Fibroblast of skin of scalp (primary cell): ENCODE results near the gene COL23A1.
"Not testable (repeated sequence)": the region's sequence is repeated elsewhere in the genome, so short reads cannot be mapped to it uniquely, and the experiment has no call there.

Experiments
- DNase-seq: peaks from one replicate; pipeline ENCODE4 v3.0.0-alpha.2; 2013

Gene COL23A1

DNA sequence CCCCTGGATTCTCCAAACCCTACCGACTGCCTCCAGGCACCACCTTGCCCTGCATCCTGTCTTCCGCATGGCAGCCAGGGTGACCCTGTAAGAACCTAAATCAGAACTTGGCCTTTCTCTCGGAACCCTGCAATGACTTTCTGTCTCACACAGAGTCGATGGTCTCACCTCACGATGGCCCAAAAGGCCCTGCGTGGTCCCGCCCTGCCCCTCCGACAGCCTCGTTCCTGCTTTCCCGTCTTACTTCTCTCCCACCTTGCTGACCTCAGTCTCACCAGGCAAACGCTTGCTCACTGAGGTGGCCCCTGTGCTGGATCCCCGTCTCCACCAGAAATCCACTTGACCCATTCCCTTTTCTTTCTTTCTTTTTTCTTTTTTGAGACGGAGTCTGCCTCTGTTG lies 214.8 kb downstream of the COL23A1 start:
- DNase-seq: no peak

DNA sequence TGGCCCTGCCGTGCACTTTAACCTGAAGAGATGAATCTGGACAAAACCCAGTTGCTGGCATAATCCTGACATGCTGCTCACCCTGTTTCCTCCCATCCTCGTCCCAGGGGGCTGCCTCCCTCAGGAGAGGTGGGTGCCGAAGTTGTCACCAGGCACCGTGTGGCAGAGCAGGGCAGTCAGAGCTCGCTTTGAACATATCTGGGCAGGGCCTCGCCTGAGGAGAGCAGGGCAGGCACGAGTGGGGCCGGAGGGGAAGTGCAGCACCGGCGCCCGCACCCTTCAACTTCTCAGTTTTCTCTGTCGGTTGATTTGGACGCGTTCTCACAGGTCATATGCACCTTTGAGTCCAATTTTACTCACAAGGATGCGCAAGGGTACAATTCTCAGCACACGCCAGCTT lies 216.5 kb downstream of the COL23A1 start:
- no peak for DNase-seq

DNA sequence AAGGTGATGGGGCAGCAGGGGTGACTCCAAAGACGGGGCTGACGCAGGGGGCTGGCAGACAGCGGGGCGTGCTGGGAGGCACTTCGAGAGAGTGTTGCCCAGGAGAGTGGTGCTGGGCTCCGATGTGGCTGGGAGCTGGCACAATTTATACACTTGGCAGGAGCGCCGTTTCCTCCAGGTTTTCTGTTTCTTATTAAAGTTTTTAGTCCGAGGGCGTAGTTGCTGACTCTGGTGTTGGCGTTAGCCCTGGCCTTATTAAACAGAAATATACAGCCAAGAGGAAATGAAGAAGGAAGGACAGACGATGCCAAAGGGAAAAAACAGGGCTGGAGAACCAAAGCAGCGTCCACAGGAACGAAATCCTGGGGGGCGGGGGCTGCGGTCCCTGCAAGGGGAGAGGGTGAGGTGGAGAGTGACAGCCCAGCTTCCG lies 218.0 kb downstream of the COL23A1 start:
- no peak for DNase-seq

DNA sequence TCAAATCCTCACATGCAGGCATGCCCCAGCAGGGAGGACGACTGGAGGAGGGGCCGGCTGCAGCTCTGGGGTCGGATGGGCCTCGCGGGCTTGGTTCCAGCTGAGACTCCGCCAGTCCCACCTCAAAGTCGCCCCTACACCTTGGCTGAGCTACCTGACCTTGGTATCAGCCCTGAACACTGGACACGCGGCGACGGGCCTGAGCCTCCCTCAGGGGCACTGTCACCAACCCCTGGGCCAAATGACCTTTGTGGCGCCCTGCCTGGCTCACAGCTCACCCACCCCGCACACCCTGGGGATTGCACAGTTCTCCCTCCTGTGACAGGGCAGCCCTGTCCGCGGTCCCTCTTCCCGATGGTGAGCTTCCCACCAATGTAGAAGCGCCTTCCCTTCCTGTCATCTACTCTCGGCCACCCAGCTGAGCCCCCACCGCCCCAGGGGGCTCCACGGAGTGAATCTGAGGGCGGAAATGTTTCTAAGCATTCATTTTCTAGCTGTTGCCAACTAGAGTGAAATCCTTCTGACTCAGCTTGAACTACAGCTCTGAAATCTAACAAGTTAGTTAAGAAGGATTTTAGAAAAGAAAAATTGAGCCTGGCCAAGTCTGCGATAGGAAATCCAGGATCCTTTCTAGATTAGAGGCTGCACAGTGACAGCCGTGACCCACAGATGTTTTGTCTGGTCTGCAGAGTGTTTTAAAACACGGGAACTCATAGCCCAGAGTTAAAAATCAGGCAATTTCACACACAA lies 218.7 kb downstream of the COL23A1 start:
- DNase-seq: peak; percentile 65

DNA sequence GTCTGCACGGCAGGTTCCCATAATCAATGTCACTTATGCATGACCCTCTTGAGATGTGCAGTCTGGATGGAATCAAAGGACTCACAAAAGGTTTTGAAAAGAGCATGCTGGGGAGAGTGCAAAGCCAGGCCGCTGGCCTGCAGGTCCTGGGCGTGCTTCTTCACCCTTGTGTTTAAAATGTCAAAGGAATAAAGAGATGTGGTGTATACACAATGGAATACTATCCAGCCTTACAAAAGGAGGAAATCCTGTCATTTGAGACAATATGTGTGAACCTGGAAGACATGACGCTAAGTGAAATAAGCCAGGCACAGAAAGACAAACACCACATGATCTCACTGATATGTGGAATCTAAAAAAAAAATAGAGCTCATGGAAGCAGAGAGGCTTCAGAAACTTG lies 220.1 kb downstream of the COL23A1 start:
- no peak for DNase-seq

DNA sequence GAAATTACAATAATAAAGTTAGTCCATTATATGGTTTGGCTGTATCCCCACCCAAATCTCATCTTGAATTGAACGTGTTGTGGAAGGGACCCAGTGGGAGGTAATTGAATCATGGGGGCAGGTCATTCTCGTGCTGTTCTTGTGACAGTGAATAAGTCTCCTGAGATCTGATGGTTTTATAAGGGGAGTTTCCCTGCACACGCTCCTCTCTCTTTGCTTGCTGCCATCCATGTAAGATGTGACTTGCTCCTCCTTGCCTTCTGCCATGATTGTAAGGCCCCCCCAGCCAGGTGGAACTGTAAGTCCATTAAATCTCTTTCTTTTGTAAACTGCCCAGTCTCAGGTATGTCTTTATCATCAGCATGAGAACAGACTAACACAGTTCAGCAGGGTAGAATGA lies 220.7 kb downstream of the COL23A1 start:
- not testable (repeated sequence) for DNase-seq

DNA sequence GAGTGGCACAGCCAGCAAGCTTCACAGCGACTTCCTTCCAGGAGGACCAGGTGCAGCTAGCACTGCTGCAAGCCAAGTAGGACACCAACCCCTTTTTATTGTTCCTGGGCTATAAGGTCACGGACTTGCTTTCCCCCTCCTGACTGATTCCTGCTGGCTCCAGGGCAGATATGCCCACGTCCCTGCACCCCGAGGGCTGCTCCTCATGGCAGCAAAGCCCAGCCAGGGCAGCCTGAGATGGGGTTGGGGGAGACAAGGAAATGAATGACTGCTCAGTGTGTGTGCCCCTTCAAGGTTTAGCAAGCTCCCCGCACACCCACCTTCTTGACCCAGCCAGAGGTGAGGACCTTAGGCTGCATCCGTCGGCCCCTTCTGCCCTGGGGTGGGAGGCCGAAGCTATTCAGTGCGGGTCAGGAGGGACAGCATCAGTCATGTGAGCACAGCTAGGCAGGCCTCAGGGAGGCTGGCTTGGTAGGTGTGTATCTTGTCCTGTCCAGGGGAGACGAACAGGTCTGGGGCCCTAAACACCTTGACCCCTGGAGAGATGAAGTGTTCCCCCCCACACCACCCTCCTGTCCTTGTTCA lies 221.4 kb downstream of the COL23A1 start:
- no peak for DNase-seq

DNA sequence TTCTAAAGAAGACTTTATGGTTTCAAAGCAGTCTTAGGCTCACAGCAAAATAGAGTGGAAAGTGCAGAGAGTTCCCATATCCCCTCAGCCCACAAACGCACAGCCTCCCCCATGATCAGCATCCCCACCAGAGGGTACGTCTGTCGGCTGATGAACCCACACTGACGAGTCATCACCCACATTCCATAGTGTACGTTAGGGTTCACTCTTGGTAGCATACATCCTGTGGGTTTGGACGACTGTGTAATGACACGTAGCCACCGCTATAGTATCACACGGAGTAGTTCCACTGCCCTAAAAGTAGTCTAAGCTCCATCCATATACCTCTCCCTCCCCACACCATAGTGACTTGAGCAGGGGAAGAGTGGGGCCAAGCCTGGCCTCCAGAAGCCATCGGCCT lies 221.9 kb downstream of the COL23A1 start:
- DNase-seq: peak; percentile 34

DNA sequence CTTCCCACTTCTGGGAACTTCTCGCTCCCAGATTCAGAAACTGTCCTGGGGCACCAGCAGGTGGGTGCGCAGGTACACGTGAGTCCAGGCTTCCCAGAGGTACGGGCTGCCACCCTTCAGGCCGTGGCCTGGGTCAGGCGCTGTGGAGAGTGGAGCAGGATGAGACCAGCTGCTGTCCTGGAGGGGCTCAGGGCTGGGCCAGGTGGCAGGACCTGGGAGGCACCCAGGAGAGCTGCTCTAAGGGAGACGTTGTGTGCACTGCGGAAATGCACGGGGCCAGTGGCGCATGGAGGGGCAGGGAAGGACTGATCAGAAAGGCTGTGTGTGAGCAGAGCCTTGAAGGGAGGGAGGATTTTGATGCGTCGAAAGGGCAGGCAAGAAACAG lies 222.5 kb downstream of the COL23A1 start:
- DNase-seq: no peak

DNA sequence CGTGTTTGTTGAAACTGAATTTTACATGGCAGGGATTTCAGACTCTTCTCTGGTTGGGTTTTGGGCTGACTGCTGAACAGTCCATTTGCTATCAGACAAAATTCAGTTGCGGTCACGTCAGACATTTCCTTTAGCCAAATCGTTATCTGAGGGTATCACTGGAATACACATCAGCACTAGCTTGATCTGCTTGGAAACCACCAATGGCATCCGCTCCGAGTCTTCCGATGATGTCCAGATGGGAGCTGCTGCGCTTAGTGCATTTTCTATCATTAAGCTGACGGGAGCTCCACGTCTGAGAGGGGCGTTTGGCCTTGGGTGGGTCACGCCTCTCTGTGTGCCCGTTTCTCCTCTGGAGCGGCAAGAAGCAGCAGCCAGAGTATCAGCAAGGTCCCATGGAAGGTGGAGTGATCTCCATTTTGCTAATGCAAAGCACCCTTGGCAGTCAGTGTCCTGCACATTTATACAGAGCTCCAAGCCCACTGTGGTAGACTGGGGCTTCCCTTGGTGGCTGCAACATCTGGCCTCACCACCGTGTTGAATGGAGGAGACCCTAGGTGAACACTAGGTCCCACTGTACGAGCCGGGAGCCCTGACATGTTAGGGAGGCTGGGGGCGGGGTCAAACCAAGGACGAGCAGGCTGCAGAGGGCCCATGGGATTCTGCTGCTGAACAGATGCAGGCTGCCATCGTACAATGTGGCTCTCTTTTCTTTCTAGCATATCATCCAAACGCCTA lies 223.0 kb downstream of the COL23A1 start:
- DNase-seq: no peak

DNA sequence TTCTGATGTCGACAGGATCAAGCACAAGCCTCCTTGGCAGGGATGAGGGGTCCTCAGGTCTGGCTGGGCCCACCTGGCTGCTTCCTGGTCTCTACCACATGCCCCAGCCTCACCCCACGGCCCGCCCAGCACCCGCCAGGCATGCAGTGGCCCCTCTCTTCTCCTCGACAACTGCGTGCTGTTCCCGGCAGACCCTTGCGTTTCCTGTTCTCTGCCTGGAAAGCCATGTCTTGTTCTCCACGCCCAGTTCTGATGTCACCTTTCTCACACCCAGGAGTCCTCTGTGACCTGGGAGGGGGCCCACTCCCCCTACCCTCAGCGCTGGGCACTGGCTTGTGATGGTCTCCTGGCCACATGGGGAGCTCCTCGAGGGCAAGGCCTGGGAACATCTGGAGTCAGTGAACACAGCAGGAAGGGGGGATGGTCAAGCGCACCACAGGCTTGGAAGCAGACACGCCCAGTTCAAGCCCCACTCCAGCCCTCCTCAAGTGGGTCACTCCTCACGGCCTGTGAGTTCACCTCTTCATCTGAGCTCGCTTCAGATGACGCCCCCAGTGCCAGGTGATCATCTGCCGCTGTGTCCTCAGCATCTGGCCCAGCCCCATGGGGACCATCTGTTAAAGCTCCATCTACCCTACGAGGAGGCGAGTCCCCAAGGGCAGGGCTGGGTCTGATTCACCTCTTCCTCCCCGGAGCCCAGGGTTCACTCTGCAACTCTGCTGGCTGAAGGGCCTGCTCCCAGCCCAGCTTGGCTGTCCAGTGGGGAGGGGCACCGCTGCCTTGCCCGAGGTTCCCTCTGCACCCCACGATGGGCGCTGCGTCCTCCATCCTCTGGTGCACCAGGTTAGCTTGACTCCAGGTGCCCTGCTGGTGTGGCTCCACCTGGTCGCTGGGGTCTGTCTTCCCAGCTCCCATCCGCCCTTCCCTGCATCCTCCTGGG lies 224.4 kb downstream of the COL23A1 start:
- no peak for DNase-seq

DNA sequence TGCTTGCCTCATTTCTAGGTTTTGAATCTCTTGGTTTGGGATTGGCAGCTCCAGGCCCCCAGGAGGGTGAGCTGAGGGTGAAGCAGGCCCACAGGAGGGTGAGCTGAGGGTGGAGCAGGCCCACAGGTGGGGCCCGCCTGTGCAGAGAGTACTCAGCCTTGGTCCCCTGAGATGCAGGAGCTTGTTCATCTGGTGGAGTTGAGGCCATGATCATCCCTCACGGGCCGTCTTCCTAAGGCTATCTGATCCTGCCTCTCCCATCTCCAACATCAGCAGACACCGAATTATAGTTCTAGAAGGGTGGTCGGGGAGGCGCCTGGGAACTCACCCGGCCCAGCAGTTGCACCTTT lies 225.9 kb downstream of the COL23A1 start:
- no peak for DNase-seq

DNA sequence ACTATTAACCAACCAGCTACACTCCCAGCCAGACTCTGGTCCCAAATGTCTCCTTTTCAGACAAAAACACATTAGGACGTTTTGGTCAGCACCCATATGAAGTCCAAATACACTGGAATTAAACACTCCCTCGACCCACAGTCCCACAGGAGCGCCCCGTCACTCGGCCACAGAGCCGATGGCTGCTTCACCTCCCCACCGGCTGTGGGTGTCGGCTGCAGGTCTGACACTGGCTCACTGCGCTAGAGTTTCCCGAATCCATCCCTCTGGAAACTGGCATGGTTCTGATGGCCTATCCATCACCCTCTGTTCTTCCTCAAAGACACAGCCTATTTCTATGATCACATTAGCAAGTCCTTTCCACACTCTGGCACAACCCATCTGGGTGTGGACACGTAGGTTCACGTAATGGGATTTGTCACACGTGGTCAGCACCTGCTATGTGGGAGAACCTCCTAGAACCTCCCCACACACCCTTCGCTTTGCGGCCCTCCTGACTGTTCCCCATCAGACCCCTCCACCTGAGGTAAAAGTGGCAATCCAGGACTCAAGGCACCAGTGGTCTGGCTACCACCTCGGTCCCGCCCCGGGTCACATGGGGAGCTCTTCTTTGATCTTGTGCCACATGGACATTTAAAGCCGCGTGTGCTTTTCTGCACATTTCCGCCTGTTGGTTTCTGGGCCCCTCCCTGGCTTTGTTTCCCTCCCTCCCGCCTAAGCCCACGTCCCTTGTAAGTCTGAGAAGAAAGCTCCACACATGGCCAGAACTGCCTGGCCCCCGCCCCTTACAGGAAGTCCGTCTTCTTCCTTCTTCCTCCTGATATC lies 226.5 kb downstream of the COL23A1 start:
- no peak for DNase-seq

DNA sequence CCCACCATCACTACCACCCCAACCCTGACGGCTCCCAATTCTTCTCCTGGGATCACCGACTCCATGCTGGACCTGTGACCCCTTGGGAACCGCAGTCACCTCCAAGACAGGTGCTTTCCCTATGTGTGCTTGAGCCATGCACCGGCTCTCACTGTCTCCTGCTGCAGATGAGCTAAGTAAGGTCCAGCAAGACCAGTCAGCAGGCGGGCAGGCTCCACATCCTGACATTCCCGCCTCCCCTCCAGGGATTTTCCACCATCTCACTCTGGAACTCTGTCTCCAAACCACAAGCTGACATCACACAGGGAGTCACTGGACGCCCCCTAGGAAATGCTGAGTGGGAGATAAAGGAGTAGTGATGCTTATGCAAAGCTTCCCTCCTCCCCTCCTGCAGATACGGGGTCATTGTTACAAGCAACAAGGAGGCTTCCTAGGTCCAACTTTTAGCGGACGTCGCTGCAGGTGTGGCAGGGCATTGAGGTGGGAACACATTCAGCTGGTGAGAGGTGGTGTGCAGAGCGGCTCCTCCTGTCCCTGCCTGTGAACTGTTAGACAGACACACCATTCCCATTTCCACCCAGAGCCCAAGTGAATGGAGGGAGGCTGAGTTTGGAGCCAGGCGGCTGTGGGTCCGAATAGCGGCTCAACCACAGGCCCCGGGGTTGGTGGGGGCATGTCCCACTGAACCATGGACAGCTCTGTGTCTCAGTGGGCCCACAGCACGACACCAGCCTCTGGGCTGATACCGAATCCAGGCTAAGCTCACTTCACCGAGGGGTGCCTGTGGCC lies 228.3 kb downstream of the COL23A1 start:
- DNase-seq: peak; percentile 71

DNA sequence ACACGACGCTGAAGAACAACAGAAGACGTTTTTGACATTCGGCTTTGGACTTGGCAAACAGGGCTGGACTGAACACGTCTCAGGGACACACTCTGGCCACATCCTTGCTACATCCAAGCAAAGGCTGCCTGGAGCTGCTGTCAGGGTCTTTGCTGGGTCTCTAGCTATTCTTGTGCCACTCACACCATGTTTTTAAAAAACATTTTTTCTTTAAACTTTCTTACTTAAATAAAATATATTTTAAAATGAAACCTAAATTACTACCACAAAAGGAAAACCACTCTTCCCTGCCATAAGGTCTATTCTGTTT lies 229.3 kb downstream of the COL23A1 start:
- no peak for DNase-seq

DNA sequence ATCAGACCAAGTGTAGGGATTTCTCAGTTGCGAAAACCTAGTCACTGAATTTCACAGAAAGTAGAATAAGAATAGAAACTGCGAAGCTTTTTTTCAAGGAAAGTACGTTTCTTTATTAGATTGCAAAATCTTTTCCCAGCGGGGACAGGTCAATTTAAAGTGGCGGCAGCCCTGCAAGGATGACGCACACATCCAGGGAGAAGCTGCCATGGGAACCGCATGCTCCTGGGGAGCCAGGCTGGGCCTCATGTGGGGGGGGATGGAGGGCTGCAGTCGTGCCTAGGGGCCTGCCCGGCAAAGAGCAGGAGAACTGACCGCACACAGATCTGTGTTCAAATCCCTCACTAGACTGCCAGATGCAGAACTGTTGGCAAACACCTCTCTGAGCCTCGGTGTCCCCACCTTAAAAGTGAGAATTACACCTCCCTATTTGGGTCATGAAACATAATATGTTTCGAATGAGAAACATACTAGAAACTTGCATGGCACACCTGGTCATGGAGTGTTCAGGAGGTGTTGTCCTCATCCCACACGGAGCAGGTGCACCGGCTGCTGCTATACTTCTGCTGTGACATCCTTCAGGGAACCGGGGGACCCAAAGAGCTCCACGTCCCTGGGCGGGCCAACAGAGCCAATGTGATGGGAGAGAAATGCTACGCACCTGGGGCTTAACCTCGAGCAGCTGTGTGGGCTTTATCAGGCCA lies 229.8 kb downstream of the COL23A1 start:
- no peak for DNase-seq

DNA sequence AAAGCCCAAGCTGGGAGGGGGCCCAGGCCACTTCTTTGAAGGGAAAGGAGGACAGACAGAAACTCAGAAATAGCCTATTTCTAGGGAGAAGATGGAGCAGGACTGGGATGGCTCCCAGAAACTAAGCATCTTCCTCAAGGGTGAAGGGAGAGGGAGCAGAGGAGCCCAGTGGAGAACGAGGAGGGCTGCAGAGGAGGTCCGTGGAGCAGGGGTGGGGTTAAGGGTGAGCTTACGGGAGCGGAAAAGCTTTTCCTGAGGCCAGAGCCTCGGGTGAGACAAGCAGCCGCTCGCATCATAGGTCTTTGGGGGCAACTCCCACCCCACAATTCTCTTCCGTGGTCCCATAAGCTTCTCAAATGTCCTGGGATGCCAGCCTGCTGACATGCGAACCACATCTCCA lies 230.5 kb downstream of the COL23A1 start:
- DNase-seq: no peak

DNA sequence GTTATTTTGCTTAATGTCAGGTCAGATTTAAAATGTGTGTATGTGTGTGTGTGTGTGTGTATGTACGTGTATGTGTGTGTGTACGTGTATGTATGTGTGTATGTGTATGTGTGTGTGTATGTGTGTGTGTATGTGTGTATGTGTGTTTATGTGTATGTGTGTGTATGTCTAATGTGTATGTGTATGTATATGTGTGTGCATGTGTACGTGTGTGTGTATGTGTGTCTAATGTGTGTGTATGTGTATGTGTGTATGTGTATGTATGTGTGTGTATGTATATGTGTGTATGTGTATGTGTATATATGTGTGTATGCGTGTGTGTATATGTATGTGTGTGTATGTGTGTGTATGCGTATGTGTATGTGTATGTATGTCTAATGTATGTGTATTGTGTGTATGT lies 232.5 kb downstream of the COL23A1 start:
- DNase-seq: no peak

DNA sequence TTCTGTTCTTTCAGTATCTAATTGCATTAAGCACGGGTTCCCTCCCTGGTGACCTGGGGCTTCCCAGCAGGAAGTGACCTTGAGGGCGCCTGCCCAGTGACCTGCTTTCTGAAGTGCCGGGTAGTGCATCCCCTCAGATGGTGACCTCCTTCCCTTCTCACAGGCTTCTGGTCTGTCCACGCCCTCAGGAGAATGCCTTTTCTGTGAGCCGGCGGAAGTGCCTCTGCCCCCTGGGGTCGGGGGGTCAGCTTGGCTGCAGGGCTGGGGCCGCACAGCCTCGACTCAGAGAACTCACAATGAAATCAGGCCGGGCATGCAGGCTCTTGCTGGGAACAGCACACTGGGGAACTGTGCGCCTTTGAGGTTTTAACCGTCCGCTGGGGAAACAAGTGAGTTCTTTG lies 233.1 kb downstream of the COL23A1 start:
- DNase-seq: no peak

DNA sequence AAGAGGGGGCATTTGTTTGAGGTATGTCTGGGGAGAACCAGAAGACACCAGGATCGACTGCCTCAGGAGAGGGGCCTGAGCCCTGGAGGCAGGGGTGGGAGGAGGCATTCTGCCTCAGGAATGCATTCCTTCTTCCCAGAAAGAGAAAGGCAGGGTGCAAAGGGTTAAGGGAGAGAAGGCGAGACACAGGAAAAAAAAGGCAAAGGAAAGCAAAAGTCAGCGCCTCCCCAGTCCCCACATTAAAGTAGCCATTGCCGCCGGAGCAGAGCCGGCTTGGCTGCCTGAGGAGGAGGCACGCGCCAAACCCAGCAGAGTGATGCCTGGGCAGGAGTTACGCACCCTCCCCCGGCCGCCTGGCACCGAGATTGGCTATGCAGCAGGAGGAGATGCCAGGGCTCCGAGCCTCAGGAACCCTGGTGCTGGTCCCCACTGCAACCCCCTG lies 233.7 kb downstream of the COL23A1 start:
- DNase-seq: peak; percentile 71

DNA sequence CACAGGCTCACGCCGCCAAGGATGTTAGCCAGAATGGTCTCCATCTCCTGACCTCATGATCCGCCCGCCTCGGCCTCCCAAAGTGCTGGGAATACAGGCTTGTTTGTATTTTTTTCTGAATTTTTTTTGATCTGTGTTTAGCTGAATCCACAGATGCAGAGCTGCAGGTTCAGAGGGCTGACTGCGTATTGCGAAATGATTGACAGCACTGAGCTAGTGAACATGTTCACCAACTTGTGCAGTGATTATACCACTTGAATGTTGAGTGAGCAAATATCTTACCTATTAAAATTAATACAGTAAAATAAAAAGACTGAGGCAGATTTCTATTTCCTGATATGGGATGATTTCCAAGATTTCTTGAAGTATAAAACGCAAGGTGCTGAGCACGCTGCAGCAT lies 234.5 kb downstream of the COL23A1 start:
- no peak for DNase-seq
